Measurements from ENCODE around the gene RNF186. TPM values are rescaled to one million over a fixed set of nuclear protein-coding genes. Genes with fewer than 3 reads are reported as not detected.
"Not testable (repeated sequence)": the region's sequence is repeated elsewhere in the genome, so short reads cannot be mapped to it uniquely, and the experiment has no call there.

The RNF186 gene
- total RNA-seq, 1 donor from 2014 or later, result 1.3 TPM

DNA sequence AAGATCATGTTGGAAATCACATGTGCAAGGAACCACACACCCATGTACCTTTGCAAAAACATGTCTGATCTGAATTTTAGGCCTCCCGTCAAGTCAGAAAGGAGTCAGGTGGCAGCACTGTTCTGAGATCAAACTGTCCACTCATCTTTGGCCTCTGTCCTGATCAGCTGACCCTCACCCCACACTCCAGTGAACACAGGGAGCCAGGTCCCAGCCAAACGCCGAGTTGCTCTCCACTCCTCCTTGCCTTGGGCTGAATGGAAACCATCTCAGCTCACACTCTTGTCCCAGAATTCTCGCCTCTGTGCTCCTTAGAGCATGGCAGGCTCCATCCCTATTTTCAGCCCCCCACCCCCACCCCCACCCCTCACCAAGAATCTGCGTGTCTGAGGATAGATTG, 4.6 kb upstream of the RNF186 start:
- DNase-seq (ENCODE audit: extremely low spot score, unreplicated experiment), result no peak
- no peaks in the 10 kb centered on the region for H3K36me3 Mint-ChIP-seq
- no peak overlapping the region for H3K4me3 Mint-ChIP-seq
- no peaks in the 10 kb centered on the region for H3K9me3 Mint-ChIP-seq
- TF ChIP-seq, protein P1, sequence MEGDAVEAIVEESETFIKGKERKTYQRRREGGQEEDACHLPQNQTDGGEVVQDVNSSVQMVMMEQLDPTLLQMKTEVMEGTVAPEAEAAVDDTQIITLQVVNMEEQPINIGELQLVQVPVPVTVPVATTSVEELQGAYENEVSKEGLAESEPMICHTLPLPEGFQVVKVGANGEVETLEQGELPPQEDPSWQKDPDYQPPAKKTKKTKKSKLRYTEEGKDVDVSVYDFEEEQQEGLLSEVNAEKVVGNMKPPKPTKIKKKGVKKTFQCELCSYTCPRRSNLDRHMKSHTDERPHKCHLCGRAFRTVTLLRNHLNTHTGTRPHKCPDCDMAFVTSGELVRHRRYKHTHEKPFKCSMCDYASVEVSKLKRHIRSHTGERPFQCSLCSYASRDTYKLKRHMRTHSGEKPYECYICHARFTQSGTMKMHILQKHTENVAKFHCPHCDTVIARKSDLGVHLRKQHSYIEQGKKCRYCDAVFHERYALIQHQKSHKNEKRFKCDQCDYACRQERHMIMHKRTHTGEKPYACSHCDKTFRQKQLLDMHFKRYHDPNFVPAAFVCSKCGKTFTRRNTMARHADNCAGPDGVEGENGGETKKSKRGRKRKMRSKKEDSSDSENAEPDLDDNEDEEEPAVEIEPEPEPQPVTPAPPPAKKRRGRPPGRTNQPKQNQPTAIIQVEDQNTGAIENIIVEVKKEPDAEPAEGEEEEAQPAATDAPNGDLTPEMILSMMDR (conservative IDR thresholded peaks at IDR 0.05), result no peak
- H3K27ac Mint-ChIP-seq, result no peak overlapping the region
- peaks cover 5% of the 10 kb centered on the region for H3K27me3 Mint-ChIP-seq
- H3K4me1 Mint-ChIP-seq (ENCODE audit: unreplicated experiment), result peaks cover 7% of the 10 kb centered on the region

DNA sequence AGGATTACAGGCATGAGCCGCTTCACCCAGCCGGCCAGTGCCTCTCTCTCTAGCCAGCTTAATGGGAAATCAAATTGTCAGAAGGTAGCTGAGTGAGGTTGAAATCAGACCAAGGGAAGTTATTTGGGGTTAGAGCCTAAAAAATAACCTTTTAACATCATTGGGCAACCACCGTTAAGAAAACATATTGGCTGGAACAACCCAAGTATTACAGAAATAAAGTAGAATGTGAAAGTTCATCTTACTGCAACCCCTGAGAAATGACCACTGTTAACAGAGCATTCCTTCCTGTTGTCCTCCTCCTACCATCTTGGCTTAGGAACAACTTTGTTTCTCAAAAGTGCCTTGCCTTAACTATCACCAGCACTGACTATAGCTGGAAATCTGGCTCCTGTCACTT, 3.2 kb upstream of the RNF186 start:
- Mint-ChIP-seq H3K9me3 (no peaks in the 10 kb centered on the region), H3K36me3 (no peaks in the 10 kb centered on the region), H3K4me3 (no peak overlapping the region), H3K27ac (no peak overlapping the region), H3K4me1 (ENCODE audit: unreplicated experiment) (peaks cover 7% of the 10 kb centered on the region), H3K27me3 (peaks cover 2% of the 10 kb centered on the region)
- DNase-seq (ENCODE audit: extremely low spot score, unreplicated experiment), result no peak
- TF ChIP-seq, protein P1 (conservative IDR thresholded peaks at IDR 0.05), result no peak

DNA sequence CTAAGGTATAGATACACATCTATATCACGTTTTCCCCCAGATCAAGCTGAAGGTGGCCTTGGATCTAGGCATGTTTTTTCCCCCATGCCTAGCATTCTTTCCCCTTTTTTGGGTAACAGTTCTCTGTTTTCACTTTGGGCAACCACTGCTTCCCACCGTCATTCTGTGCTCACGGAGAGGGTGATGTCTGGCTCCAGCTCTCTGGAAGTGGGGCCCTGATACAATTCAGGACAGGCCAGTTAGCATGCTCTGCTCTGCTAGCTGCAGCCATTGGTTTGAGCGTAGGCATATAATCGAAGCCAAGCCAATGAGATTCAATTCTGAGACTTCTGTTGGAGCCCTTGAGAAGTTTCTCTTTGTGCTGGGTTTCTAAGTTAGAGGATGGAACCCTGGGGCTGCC, 2.1 kb upstream of the RNF186 start:
- peaks cover 2% of the 10 kb centered on the region for H3K27me3 Mint-ChIP-seq
- TF ChIP-seq, protein P1 (conservative IDR thresholded peaks at IDR 0.05), result no peak
- H3K36me3 Mint-ChIP-seq, result no peaks in the 10 kb centered on the region
- peaks cover 7% of the 10 kb centered on the region for H3K4me1 Mint-ChIP-seq (ENCODE audit: unreplicated experiment)
- no peak overlapping the region for H3K4me3 Mint-ChIP-seq
- no peak for DNase-seq (ENCODE audit: extremely low spot score, unreplicated experiment)
- no peak overlapping the region for H3K27ac Mint-ChIP-seq
- no peaks in the 10 kb centered on the region for H3K9me3 Mint-ChIP-seq

DNA sequence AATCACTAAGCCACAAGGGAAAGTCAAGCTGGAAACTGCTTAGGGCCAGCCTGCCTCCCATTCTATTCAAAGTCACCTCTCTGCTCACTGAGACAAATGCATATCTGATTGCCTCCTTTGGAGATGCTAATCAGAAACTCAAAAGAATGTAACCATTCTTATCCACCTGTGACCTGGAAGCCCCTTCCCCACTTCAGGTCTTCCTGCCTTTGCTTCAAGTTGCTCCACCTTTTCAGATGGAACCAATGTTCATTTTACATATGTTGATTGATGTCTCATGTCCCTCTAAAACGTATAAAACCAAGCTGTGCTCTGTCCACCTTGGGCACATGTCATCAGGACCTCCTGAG, 1.6 kb upstream of the RNF186 start:
- H3K36me3 Mint-ChIP-seq; DNase-seq (ENCODE audit: extremely low spot score, unreplicated experiment); H3K27me3 Mint-ChIP-seq; H3K4me3 Mint-ChIP-seq; H3K4me1 Mint-ChIP-seq (ENCODE audit: unreplicated experiment); H3K9me3 Mint-ChIP-seq: not testable (repeated sequence)
- H3K27ac Mint-ChIP-seq, result peak overlapping the region; percentile 32

DNA sequence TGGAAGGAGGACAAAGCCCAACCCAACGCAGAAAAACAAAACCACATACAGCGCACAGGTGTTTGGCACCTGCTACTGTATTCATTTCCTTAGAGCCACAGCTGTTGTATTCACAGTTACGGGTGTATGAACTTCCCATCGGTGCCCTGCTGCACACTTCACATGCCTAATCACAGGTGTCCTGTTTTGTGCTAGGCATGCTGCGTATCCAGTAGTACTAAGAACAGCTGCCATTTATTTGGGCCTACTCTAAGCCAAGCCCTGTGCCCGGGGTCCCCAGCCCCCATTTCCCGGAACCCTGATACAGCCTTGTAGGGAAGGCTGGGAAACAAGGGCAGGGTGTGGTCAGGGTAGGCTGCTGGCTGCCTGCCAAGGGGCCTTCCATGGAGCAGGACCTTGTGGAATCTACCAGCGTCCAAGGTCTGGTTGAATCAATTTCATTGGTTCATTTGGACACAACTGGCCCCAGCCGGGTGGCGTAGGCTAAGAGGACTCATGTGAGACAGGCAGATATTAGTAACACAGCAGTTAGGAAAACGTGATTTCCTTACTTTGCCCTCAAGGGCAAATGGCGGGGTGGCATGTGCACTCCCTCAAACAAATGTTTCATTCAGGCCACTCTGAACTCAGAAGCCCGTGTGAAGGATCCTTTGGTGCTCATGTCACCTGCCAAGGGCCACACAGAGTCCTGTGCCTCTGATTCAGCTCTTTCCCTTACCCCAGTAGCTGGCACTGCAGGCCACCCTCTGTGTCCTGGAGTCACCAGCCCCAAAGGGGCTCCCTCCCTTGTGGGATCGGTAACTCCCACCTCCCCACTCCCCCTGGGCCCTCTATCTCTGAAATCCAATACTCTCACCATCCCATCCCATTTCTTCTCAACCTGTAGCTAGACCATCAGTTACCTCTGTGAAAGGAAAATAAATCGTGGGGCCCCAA, 986 bp upstream of the RNF186 start:
- no peak overlapping the region for H3K4me3 Mint-ChIP-seq
- H3K27me3 Mint-ChIP-seq, result no peaks in the 10 kb centered on the region
- H3K27ac Mint-ChIP-seq, result peak overlapping the region; percentile 32
- no peaks in the 10 kb centered on the region for H3K9me3 Mint-ChIP-seq
- H3K36me3 Mint-ChIP-seq, result no peaks in the 10 kb centered on the region
- H3K4me1 Mint-ChIP-seq (ENCODE audit: unreplicated experiment), result peaks cover 7% of the 10 kb centered on the region
- TF ChIP-seq, protein P1 (conservative IDR thresholded peaks at IDR 0.05), result no peak
- DNase-seq (ENCODE audit: extremely low spot score, unreplicated experiment), result no peak

DNA sequence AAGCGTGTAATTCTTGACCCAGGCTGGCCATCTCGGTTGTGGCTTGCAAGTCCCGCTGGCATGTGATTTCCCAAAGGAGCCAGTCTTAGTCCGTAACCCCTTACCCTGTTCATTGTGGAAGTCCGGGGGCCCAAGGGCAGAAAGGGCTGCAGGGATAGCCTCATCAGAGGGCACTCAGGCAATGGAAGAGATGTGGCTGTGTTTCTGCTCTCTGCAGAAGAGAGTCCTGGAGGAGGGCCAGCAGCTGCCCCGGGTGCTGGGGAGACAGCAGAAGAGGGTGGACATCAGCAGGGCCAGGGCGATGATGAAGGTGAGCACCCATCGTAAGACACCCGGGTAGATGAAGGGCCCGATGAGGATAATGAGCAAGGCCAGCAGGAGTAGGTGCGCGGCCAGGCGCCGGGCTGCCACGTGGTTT, 830 bp downstream of the RNF186 start:
- Mint-ChIP-seq H3K27me3 (no peaks in the 10 kb centered on the region), H3K27ac (peak overlapping the region; percentile 43), H3K9me3 (peaks cover 7% of the 10 kb centered on the region), H3K4me3 (peak overlapping the region; percentile 34), H3K36me3 (no peaks in the 10 kb centered on the region), H3K4me1 (ENCODE audit: unreplicated experiment) (peaks cover 10% of the 10 kb centered on the region)
- TF ChIP-seq, protein P1 (conservative IDR thresholded peaks at IDR 0.05), result no peak
- DNase-seq (ENCODE audit: extremely low spot score, unreplicated experiment), result no peak
